HG03354 (cell line): ENCODE results near the gene CDC37.
"Not testable (repeated sequence)": the region's sequence is repeated elsewhere in the genome, so short reads cannot be mapped to it uniquely, and the experiment has no call there.

Experiments
- ATAC-seq: cut with Tn5 transposase; IDR thresholded peaks from one replicate; pipeline ENCODE4 v1.9.1; 2021; ENCODE audit warnings: mild to moderate bottlenecking; ENCODE audit not compliant: unreplicated experiment, poor library complexity, severe bottlenecking

The CDC37 gene

DNA sequence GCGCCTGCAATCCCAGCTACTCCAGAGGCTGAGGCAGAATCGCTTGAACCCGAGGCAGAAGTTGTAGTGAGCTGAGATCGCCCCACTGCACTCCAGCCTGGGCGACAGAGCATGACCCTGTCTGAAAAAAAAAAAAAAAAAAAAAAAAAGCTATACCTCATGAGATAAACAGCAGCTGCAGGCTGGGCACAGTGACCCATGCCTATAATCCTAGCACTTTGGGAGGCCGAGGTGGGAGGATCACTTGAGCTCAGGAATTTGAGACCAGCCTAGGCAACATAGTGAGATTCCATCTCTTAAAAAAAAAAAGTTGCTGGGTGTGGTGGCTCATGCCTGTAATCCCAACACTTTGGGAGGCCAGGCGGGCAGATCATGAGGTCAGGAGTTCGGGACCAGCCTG lies 4.0 kb downstream of the CDC37 start:
- ATAC-seq: not testable (repeated sequence)

GRCh38 chr19:10398819-10399218 lies 4.5 kb downstream of the CDC37 start:
- ATAC-seq: no peak

GRCh38 chr19:10395917-10396316 lies 7.4 kb downstream of the CDC37 start:
- no peak for ATAC-seq

- no peak for ATAC-seq
Observed at GRCh38 chr19:10395436-10395835, 7.9 kb downstream of the CDC37 start.

GRCh38 chr19:10395003-10395402 lies 8.3 kb downstream of the CDC37 start:
- no peak for ATAC-seq

GRCh38 chr19:10393137-10393536 lies 10.2 kb downstream of the CDC37 start:
- ATAC-seq: no peak

GRCh38 chr19:10392120-10392519 lies 11.2 kb downstream of the CDC37 start:
- ATAC-seq: no peak

- ATAC-seq: no peak
Observed at GRCh38 chr19:10390652-10391286, 12.6 kb downstream of the CDC37 start.

DNA sequence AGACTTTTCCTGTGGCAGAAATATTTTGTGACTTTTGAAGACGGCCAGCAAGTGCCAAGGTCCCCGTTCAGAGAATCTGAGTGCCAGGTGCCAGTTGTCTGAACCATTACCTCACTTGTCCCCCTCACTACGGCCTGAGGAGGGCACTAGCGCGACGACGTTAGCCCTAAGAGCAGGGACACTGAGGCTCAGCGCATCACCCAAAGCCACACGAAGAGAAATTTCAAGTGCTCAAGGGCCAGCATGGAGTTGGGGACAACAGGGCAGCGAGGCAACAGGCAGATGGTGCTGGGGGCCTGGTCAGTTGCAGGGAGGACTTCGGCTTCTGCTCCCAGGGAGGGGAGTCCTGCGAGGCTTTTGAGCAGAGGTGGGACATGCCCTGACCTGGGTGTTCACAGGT lies 13.5 kb downstream of the CDC37 start:
- ATAC-seq: no peak

DNA sequence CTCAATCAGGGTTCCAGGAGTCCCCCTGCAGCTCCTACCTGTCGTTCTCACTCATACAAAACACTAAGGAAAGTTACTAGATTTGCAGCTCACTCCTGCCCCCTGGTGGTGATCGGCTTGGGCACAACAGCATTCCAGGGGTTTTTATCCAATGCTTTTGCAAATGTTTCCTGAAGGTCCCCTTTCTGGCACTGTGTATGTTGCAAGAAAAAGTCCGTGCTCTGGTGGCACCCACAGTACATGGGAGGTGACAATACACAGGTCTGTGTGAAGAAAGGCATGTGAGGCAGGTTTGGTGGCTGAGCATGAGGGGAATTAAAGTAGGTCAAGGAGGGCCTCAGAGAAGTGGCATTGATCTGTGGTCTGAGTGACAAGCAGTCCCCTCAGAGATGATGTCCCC lies 14.4 kb downstream of the CDC37 start:
- no peak for ATAC-seq

DNA sequence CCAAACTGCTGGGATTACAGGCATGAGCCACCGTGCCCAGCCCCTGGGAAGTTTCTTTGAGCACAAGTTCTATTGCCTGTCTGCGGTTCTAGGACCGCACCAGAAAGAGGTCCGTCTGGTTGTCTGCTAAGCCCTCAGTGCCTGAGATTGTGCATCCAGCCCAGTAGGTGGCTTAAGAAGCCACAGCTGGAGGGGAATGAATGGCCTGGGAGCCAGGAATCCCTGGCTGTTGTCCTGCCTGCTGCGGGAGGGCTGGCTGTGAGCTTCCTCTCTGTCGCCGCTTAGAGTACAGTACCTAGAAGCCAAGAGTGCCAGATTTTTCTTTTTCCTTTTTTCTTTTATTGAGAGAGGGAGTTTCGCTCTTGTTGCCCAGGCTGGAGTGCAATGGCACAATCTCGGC lies 18.8 kb downstream of the CDC37 start:
- ATAC-seq: no peak

DNA sequence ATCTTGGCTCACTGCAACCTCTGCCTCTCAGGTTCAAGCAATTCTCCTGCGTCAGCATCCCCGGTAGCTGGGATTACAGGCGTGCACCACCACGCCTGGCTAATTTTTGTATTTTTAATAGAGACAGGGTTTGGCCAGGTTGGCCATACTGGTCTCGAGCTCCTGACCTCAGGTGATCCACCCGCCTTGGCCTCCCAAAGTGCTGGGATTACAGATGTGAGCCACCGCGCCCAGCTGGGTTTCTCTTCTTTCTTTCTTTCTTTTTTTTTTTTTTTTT lies 20.2 kb downstream of the CDC37 start:
- not testable (repeated sequence) for ATAC-seq

- ATAC-seq: peak; percentile 90
Observed at GRCh38 chr19:10380313-10381102, 22.8 kb downstream of the CDC37 start, which contains the start of gene TYK2. Gene TYK2 (minus strand): TSS chr19:10380572. CDS start chr19:10378406, 2,166 bp downstream.

- no peak for ATAC-seq
Observed at GRCh38 chr19:10379880-10380312, 23.4 kb downstream of the CDC37 start.

- ATAC-seq: no peak
Observed at GRCh38 chr19:10378124-10378523, 25.2 kb downstream of the CDC37 start.

DNA sequence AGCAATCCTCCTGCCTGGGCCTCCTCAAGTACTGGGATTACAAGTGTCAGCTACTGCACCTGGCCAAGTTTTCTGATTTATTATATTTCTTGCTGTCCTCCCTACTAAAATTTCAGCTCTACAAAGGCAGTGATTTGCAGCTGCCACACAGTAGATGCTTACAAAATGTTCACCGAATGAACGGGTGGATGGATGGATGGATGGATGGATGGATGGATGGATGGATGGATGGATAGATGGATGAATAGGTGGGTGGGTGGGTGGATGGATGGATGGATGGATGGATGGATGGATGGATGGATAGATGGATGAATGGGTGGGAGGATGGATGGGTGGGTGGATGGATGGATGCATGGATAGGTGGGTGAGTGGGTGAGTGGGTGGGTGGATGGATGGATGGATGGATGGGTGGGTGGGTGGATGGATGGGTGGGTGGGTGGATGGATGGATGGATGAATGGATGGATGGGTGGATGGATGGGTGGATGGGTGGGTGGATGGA lies 26.2 kb downstream of the CDC37 start:
- not testable (repeated sequence) for ATAC-seq

GRCh38 chr19:10374931-10375330 lies 28.4 kb downstream of the CDC37 start:
- no peak for ATAC-seq

DNA sequence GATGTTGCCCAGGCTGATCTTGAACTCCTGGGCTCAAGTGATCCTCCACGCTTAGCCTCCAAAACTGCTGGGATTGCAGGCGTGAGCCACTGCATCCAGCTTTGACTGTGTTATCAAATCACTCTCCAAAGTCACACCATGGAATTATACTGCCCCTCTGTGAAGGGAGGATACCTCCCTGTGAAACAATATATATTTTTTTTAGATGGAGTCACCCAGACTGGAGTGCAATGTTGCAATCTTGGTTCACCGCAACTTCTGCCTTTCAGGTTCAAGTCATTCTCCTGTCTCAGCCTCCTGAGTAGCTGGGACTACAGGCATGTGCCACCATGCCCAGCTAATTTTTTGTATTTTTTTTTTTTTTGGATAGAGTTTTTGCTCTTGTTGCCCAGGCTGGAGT lies 30.7 kb downstream of the CDC37 start:
- ATAC-seq: no peak

DNA sequence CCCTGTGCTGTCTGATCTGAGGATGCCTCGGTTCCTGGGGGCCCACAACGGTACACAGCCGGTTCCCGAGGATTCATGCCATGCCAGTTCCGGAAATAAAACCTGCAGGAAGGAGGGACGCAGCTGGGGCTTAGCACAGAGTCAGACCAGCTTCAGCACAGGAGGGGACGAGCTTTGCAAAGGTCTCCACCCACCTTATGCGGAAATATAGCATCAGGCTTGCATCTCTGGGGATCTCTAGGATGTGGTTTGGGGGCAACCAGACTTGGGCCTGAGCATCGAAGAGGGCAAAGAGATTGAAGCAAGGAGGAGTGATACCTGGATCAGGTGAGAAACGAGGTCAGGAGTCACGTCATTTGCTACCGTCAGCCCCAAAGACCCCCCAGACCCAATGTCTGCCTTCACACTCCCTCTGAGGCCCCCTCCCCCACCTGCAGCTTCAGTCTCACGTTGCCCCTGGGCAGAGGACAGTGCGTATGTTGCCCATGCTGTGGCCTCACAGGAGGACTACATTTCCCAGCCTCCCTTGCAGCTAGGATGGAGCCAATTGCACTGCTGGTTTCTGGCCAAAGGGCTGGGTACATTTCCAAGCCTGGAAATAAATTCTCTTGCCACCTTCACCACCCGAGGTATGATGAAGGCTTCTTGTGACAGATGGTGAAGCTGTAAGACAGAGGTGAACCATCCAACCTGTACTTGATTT lies 35.1 kb downstream of the CDC37 start:
- no peak for ATAC-seq

DNA sequence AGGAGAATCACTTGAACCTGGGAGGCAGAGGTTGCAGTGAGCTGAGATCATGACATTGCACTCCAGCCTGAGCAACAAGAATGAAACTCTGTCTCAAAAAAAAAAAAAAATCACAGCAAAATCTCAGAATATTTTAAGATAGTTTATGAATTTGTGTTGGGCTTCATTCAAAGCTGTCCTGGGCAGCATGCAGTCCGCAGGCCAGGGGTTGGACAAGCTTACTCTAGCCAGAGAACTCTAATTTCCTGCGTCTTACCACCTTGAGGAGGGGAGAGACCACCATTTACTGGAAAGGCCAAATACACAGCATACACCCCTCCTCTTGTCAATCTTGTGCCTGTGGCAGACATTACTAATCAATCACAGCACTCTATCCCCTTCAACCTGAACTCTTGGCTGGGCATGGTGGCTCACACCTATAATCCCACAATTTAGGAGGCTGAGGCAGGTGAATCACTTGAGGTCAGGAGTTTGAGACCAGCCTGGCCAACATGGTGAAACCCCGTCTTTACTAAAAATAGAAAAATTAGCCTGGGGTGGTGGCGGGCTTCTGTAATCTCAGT lies 36.3 kb downstream of the CDC37 start:
- ATAC-seq: not testable (repeated sequence)
